Measurements from ENCODE around the gene FAM227A.
"Not testable (repeated sequence)": the region's sequence is repeated elsewhere in the genome, so short reads cannot be mapped to it uniquely, and the experiment has no call there.

FAM227A gene

GRCh38 chr22:38610234-38610633 is 46.0 kb downstream of the FAM227A start:
- DNase-seq: no peak

DNA sequence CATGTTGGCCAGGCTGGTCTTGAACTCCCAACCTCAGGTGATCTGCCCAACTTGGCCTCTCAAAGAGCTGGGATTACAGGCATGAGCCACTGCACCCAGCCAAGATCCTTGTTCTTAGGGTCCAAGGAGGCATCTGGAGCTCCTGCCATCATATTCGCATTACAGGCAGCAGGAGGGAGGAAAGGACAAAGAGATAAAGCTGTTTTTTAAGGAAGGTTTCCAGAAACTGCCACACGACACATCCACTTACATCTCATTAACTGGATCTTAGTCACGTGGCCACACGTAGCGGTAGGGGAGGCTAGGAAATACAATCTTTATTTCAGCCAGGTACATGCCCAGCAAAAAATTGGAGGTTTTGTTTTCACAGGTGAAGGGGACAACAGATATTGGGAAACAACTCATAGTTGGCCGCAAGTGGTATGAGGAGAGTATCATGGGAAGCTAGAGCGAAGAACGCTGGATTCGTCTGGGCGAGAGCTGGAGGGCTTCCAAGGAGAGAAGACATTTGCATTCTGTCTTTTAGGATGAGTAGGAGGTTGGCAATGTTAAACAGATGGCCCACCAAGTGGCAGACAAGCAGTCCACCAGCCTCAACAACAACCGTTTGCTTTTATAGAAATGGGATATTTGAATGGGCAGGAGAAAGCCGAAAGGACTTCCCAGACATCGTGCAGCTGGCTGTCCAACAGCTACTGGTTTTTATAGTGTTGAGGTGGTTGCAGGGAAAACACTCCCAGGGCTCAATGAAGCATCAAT is 47.0 kb downstream of the FAM227A start:
- no peak for DNase-seq

DNA sequence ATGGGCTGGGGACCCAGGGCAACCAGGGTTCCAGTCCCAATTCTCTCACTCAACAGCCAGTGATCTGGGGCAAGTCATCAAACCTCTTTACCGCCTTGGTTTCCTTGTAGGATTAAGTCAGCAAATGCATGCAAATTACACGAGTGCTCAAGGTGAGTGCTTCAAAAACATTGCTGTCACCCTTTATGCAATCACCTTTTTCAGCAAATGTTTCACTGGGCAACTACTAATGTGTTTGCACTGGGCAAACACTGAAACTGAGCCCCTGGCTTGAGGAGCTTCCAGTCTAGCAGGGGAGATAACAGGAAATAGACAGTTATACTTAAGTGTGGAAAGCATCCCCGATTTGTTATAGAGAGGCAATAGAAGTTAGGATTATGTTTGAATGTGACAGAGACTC is 48.5 kb downstream of the FAM227A start:
- DNase-seq: no peak

GRCh38 chr22:38602166-38602565 is 54.0 kb downstream of the FAM227A start:
- no peak for DNase-seq

DNA sequence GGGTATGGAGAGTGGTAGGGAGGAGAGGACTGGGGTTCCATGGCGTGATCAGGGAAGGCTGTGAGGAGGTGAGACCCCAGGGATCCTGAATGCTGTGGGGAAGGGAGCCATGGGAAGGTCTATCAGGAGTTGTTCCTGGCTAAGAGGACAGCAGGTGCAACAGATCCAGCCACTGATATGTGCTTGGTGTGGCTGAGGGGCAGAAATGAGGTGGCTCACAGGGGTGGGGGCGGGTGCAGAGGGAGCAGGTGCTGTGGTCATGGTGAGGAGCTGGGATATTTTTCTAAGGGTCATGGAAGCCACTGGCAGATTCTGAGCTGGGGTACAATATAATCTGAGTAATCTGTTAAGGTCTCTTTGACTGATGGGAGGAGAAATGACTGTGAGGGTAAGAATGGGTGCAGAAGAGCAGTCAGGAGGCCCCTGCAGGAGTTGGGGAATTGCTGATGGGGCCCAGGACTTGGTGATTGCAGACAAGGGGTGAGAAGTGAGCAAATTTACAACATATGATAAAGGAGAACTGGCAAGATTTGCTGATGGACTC is 54.9 kb downstream of the FAM227A start:
- DNase-seq: no peak

DNA sequence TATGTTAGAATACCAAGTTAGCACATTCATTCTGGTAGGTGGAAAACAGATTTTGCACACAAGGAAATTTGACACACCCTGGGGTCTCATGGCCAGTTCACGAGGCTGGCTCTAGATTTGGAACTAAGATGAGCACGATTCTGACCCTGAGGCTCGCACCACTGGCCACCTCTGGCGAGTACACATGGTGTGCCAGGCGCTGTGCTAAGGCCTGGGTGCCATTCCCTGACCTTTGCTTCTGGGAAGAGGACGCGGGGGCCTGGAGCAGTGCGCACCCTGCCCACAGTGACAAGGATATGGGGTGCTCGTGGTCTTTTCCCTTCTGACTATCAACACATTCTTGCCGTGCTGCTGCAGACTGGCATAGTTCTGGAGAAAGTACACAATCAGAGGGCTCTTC is 56.7 kb downstream of the FAM227A start:
- no peak for DNase-seq

DNA sequence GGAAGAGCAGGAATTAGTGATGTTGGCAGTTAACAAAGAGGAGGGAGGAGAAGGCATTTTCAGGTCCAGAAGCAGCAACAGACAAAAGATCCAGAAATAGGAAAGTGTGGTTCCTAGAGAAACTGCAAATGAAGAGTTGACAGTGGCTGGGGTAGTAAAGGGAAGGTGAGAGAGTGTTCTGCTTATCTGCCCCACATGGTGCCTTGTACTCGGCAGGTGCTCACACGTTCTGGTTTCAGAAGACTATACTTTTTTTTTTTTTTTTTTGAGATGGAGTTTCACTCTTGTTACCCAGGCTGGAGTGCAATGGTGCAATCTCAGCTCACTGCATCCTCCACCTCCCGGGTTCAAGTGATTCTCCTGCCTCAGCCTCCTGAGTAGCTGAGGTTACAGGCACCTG is 73.3 kb downstream of the FAM227A start:
- not testable (repeated sequence) for DNase-seq

GRCh38 chr22:38578505-38578904 is 77.7 kb downstream of the FAM227A start:
- DNase-seq: no peak

DNA sequence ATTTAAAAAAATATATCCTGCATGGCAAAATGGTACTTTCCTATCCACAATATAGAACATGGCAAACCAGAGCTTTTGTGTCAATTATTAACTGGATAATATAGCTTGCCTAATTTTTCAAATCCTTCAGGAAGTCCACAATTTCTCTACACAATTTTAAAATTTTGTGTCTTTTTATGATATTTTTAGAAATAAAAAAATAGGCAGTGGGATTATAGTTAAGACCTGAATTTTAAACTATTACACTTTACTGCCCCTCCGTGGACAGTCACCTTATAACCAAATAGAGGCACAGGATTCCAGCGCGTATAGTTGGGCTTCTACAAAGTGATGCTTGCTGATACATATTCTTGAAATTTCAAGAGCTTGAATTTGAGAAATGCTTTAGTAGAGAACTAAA is 84.1 kb downstream of the FAM227A start:
- DNase-seq: no peak

GRCh38 chr22:38570779-38571364 is 85.3 kb downstream of the FAM227A start:
- DNase-seq: no peak

GRCh38 chr22:38569972-38570778 is 86.0 kb downstream of the FAM227A start, which contains the start of gene DMC1:
Gene DMC1 (minus strand): TSS chr22:38570183. CDS start chr22:38568256, 1,927 bp downstream.
- DNase-seq: peak; percentile 49

- DNase-seq: no peak
Measured at GRCh38 chr22:38569181-38569971, 86.8 kb downstream of the FAM227A start.

DNA sequence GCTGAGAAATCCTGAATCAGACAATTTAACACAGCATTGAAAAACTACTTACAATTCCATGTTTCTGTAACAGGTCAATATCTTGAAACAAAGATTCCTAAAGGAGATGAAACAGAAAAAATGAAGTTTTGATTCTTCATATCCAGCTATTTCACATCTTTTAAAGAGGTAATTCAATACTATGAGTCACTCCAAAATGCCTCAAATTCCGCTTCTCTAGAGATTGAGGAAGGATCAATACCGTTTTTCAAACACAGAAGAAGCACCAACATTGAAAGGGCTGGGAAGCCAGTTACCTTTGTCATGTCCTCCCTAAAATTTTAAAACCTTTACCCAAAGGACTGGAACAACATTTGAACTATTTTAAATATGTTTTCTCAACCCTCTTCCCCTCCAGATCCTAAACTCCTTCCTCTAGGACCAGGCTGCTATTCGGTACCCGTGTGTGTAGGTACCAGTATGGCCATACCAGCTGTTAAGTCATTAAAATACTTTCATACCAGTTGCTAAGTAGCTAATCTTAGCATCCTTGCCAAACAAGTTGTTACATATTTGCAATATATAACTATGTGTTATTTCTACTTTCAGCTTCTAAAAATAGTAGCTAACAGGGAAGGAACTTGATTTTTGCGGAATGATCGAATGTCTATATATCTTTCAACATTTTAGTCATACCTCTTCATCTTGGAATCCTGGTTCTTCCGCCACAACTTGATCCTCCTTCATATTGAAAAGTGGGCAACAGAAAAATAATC is 88.5 kb downstream of the FAM227A start:
- DNase-seq: no peak

GRCh38 chr22:38566726-38567504 is 89.3 kb downstream of the FAM227A start:
- no peak for DNase-seq

DNA sequence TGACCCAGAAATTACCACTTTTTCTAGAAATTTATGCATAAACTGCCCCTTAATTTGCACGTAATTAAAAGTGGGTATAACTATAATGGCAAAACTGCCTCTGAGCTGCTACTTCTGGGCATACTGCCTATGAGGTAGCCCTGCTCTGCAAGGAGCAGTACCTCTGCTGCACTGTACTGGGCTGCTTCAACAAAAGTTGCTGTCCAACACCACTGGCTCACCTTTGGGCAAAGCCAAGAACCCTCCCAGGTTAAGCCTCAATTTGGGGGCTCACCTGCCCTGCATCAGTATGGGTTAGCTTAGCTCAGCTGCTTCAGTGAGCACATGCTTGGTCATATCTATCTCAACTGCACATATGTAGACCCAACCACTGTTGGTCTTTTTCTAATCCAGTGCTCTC is 90.8 kb downstream of the FAM227A start:
- no peak for DNase-seq

- DNase-seq: no peak
Measured at GRCh38 chr22:38564669-38565068, 91.5 kb downstream of the FAM227A start.

- no peak for DNase-seq
Measured at GRCh38 chr22:38554281-38554680, 101.9 kb downstream of the FAM227A start.

GRCh38 chr22:38549101-38549894 is 106.9 kb downstream of the FAM227A start:
- no peak for DNase-seq

DNA sequence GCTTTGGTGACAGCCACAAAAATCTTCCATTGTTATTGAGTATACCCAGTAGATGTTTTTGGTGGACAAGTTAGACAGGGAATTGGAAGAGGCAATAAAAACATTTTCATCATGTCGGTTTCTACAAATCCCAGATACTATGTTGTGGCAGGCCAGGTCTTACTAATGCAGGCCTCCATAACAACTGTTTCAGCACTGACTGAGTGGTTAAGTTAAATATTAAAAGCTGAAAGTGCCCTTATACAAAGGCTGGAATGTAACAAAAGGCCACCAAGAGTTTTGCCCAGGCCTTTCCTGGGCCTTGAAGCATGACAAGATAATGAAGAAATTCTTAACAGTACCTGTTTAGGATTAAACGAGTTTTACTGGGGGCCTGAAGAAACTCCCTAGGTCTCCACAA is 115.5 kb downstream of the FAM227A start:
- no peak for DNase-seq

DNA sequence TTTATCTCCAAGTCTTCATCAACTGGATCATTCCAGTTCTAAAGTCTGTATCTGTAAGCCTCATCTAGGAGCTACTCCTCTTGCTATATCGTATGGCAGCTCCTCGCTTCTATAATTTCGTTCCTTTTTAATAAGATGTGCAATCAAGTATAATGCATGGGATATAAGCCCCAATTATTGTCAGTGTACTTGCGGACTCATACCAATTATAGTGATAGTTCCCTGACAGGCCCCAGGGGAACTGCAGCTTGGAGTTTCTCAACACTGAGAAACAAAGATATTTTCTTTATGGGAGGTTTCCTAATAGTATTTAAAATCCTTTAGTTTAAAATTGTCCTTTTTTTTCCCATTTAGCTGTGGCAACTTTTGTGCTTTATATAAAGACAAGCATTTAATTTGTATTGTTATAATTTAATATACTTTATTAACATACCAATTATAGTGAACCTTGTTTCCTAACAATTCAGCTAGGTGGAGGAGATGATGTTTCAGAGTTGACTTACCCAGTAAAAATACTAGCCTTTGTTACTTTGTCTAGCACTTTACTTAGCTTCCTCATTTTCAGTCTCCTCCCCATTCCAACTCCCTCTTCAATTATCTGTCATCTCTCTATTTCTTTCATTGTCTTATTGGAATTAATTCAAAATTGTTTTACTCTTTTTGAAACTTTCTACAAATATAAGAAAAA is 124.8 kb downstream of the FAM227A start:
- no peak for DNase-seq
